ENCODE data around the gene VCL. TPM values are rescaled to one million over a fixed set of nuclear protein-coding genes. Genes with fewer than 3 reads are reported as not detected.

Gene VCL
- total RNA-seq, 2 experiments from 2014 or later = 20.7 to 22.7 TPM

- POLR2A ChIA-PET = interaction anchor here (0.6 kb wide), 1 partner anchor 94 kb away, joined by 4 read pairs; no protein-coding TSS in a partner anchor
- no peaks in the 10 kb centered on the region for H3K9me3 Mint-ChIP-seq (ENCODE audit: low read depth)
- CTCF ChIA-PET = interaction anchor here (0.6 to 2.0 kb wide), 6 partner anchors 10 to 944 kb away, joined by 3 to 7 read pairs (median 3); no protein-coding TSS in a partner anchor
Measured at GRCh38 chr10:74039561-74040145, 41.7 kb downstream of the VCL start.

GRCh38 chr10:74040200-74041126, 42.5 kb downstream of the VCL start:
- DNase-seq (no peak), ATAC-seq (no peak)
- POLR2A ChIA-PET = interaction anchor here (0.5 to 0.6 kb wide), 2 partner anchors 94 to 230 kb away, joined by 3 to 4 read pairs; no protein-coding TSS in a partner anchor
- Mint-ChIP-seq H3K9me3 (ENCODE audit: low read depth) (no peaks in the 10 kb centered on the region), H3K4me3 (no peak overlapping the region), H3K36me3 (ENCODE audit: low read depth) (peaks cover 2% of the 10 kb centered on the region), H3K27ac (no peak overlapping the region), H3K27me3 (no peaks in the 10 kb centered on the region), H3K4me1 (peaks cover 13% of the 10 kb centered on the region)
- CTCF ChIA-PET = interaction anchor here (0.6 to 2.0 kb wide), 6 partner anchors 9 to 161 kb away, joined by 3 to 7 read pairs (median 4); no protein-coding TSS in a partner anchor
- intact Hi-C loops (cut with DNase I, micrococcal nuclease) = no loop called here

More at GRCh38 chr10:74039561-74040145, 41.7 kb downstream of the VCL start:
- DNase-seq (no peak), ATAC-seq (no peak)
- no peaks in the 10 kb centered on the region for H3K27me3 Mint-ChIP-seq
- no peak overlapping the region for H3K27ac Mint-ChIP-seq
- H3K4me1 Mint-ChIP-seq = peaks cover 19% of the 10 kb centered on the region
- H3K4me3 Mint-ChIP-seq = no peak overlapping the region
- intact Hi-C loops (cut with DNase I, micrococcal nuclease) = no loop called here
- H3K36me3 Mint-ChIP-seq (ENCODE audit: low read depth) = peaks cover 2% of the 10 kb centered on the region

GRCh38 chr10:74044419-74044818, 46.5 kb downstream of the VCL start:
- intact Hi-C loops (cut with DNase I, micrococcal nuclease) = no loop called here
- ChIA-PET CTCF (interaction anchor here (0.9 kb wide), 1 partner anchor 11 kb away, joined by 3 read pairs; no protein-coding TSS in a partner anchor), POLR2A (no interaction called here)
- peaks cover 3% of the 10 kb centered on the region for H3K36me3 Mint-ChIP-seq (ENCODE audit: low read depth)
- peaks cover 12% of the 10 kb centered on the region for H3K4me1 Mint-ChIP-seq
- H3K27me3 Mint-ChIP-seq = no peaks in the 10 kb centered on the region
- H3K9me3 Mint-ChIP-seq (ENCODE audit: low read depth) = no peaks in the 10 kb centered on the region
- no peak overlapping the region for H3K4me3 Mint-ChIP-seq
- H3K27ac Mint-ChIP-seq = no peak overlapping the region
- no peak for ATAC-seq
- no peak for DNase-seq

GRCh38 chr10:74047304-74047703, 49.4 kb downstream of the VCL start:
- Mint-ChIP-seq H3K9me3 (ENCODE audit: low read depth) (no peaks in the 10 kb centered on the region), H3K27ac (no peak overlapping the region), H3K36me3 (ENCODE audit: low read depth) (peaks cover 3% of the 10 kb centered on the region), H3K27me3 (no peaks in the 10 kb centered on the region), H3K4me1 (peaks cover 3% of the 10 kb centered on the region), H3K4me3 (no peak overlapping the region)
- intact Hi-C loops (cut with DNase I, micrococcal nuclease) = no loop called here
- ChIA-PET CTCF (interaction anchor here (0.5 to 1.3 kb wide), 3 partner anchors 12 to 55 kb away, joined by 3 to 9 read pairs (median 3); no protein-coding TSS in a partner anchor), POLR2A (no interaction called here)
- ATAC-seq (no peak), DNase-seq (no peak)

DNA sequence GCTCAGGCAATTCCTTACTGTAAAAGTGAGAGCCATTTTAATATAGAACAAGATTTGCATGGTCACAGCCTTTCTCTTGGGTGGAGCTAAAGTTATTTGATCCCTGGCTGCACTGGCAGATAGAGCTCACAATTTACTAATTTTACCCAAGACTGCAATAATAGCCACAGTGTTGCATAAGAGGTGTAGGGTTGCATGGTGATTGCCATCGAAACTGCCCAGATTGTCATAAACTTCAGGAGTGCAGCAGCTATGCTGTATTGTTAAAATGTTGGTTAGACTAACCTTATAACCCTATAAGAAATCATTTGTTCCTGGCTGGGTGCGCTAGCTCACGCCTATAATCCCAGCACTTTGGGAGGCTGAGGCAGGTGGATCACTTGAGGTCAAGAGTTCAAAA, 50.0 kb downstream of the VCL start:
- intact Hi-C loops (cut with DNase I, micrococcal nuclease) = no loop called here
- H3K27me3 Mint-ChIP-seq = no peaks in the 10 kb centered on the region
- no peak overlapping the region for H3K27ac Mint-ChIP-seq
- H3K4me3 Mint-ChIP-seq = no peak overlapping the region
- POLR2A ChIA-PET = no interaction called here
- H3K36me3 Mint-ChIP-seq (ENCODE audit: low read depth) = peaks cover 3% of the 10 kb centered on the region
- H3K9me3 Mint-ChIP-seq (ENCODE audit: low read depth) = no peaks in the 10 kb centered on the region
- DNase-seq (no peak), ATAC-seq (no peak)
- CTCF ChIA-PET = interaction anchor here (0.5 to 1.3 kb wide), 4 partner anchors 12 to 168 kb away, joined by 3 to 9 read pairs (median 3); no protein-coding TSS in a partner anchor
- peaks cover 3% of the 10 kb centered on the region for H3K4me1 Mint-ChIP-seq

DNA sequence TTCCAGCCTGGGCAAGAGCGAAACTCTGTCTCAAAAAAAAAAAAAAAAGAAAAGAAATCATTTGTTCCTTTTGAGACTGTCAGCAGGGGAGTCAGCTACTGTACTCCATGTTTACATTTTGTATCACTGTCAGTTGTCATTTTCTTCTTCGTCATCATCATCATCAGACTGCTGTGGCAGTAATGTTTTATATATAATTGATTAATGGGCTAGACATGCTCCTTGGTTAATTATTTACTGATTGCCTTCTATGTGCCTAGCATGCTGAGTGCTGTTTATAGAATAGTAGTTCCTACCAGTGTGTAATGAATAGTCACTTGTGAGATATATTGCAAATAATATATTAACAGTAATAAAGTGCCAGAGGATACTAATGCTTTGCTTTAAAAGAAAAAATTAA, 50.5 kb downstream of the VCL start:
- DNase-seq (no peak), ATAC-seq (no peak)
- no peaks in the 10 kb centered on the region for H3K27me3 Mint-ChIP-seq
- H3K9me3 Mint-ChIP-seq (ENCODE audit: low read depth) = no peaks in the 10 kb centered on the region
- intact Hi-C loops (cut with DNase I, micrococcal nuclease) = no loop called here
- peaks cover 9% of the 10 kb centered on the region for H3K4me1 Mint-ChIP-seq
- no peak overlapping the region for H3K4me3 Mint-ChIP-seq
- peaks cover 3% of the 10 kb centered on the region for H3K36me3 Mint-ChIP-seq (ENCODE audit: low read depth)
- ChIA-PET POLR2A (no interaction called here), CTCF (interaction anchor here (0.6 to 1.3 kb wide), 3 partner anchors 13 to 169 kb away, joined by 3 to 9 read pairs (median 3); no protein-coding TSS in a partner anchor)
- H3K27ac Mint-ChIP-seq = no peak overlapping the region

- peaks cover 13% of the 10 kb centered on the region for H3K4me1 Mint-ChIP-seq
- no peaks in the 10 kb centered on the region for H3K9me3 Mint-ChIP-seq (ENCODE audit: low read depth)
- ATAC-seq (no peak), DNase-seq (no peak)
- CTCF ChIA-PET = interaction anchor here (1.1 to 2.1 kb wide), 4 partner anchors 10 to 110 kb away, joined by 3 to 7 read pairs (median 4); no protein-coding TSS in a partner anchor
- H3K4me3 Mint-ChIP-seq = no peak overlapping the region
- no peaks in the 10 kb centered on the region for H3K27me3 Mint-ChIP-seq
- H3K36me3 Mint-ChIP-seq (ENCODE audit: low read depth) = peaks cover 3% of the 10 kb centered on the region
- H3K27ac Mint-ChIP-seq = no peak overlapping the region
- POLR2A ChIA-PET = interaction anchor here (0.6 to 1.1 kb wide), 3 partner anchors 22 to 75 kb away, joined by 3 to 5 read pairs (median 3); no protein-coding TSS in a partner anchor
- intact Hi-C loops (cut with DNase I, micrococcal nuclease) = no loop called here
Measured at GRCh38 chr10:74049955-74050354, 52.0 kb downstream of the VCL start.

DNA sequence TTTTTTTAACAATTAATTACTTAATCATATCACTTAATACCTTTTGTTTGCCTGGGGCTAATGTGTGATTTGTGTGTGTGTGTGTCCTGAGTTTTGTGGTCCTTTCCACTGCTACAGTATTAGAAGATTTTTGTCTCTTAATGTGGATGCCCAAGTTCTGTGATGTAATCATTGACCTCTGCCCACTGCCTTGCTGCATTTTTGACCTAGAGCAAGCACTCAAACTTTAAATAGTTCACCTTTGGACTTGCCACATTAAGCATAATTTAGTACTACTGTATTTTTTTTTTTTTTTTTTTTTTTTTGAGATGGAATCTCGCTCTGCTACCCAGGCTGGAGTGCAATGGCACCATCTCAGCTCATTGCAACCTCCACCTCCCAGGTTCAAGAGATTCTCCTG, 52.7 kb downstream of the VCL start:
- ATAC-seq (no peak), DNase-seq (no peak)
- no peak overlapping the region for H3K27ac Mint-ChIP-seq
- H3K36me3 Mint-ChIP-seq (ENCODE audit: low read depth) = no peaks in the 10 kb centered on the region
- no peaks in the 10 kb centered on the region for H3K27me3 Mint-ChIP-seq
- POLR2A ChIA-PET = no interaction called here
- CTCF ChIA-PET = interaction anchor here (1.1 to 2.1 kb wide), 3 partner anchors 11 to 24 kb away, joined by 3 to 7 read pairs (median 3); no protein-coding TSS in a partner anchor
- H3K4me1 Mint-ChIP-seq = peaks cover 15% of the 10 kb centered on the region
- no peaks in the 10 kb centered on the region for H3K9me3 Mint-ChIP-seq (ENCODE audit: low read depth)
- H3K4me3 Mint-ChIP-seq = no peak overlapping the region
- intact Hi-C loops (cut with DNase I, micrococcal nuclease) = no loop called here

GRCh38 chr10:74051736-74052342, 53.9 kb downstream of the VCL start:
- Mint-ChIP-seq H3K4me1 (peaks cover 25% of the 10 kb centered on the region), H3K27me3 (no peaks in the 10 kb centered on the region), H3K4me3 (no peak overlapping the region), H3K36me3 (ENCODE audit: low read depth) (no peaks in the 10 kb centered on the region), H3K27ac (no peak overlapping the region), H3K9me3 (ENCODE audit: low read depth) (no peaks in the 10 kb centered on the region)
- no peak for DNase-seq
- ChIA-PET POLR2A (interaction anchor here (0.6 to 0.7 kb wide), 2 partner anchors 14 to 44 kb away, joined by 4 to 8 read pairs; no protein-coding TSS in a partner anchor), CTCF (interaction anchor here (0.5 to 1.2 kb wide), 4 partner anchors 44 to 206 kb away, joined by 3 to 5 read pairs (median 4); no protein-coding TSS in a partner anchor)
- ATAC-seq = no peak
- intact Hi-C loops (cut with DNase I, micrococcal nuclease) = no loop called here

GRCh38 chr10:74052994-74053393, 55.1 kb downstream of the VCL start:
- Mint-ChIP-seq H3K4me3 (no peak overlapping the region), H3K4me1 (peaks cover 32% of the 10 kb centered on the region), H3K27me3 (no peaks in the 10 kb centered on the region), H3K27ac (no peak overlapping the region), H3K36me3 (ENCODE audit: low read depth) (no peaks in the 10 kb centered on the region), H3K9me3 (ENCODE audit: low read depth) (no peaks in the 10 kb centered on the region)
- intact Hi-C loops (cut with DNase I, micrococcal nuclease) = no loop called here
- ChIA-PET CTCF (interaction anchor here (0.7 to 1.5 kb wide), 5 partner anchors 43 to 203 kb away, joined by 3 to 4 read pairs (median 3); no protein-coding TSS in a partner anchor), POLR2A (interaction anchor here (0.6 to 0.7 kb wide), 2 partner anchors 212 to 494 kb away, joined by 3 to 10 read pairs; no protein-coding TSS in a partner anchor)
- ATAC-seq (no peak), DNase-seq (no peak)

All from activated CD4-positive, alpha-beta T cell treated with anti-CD3 and anti-CD28 coated beads for 36 hours (primary cell).